Mesendoderm (in vitro differentiated cells): Measurements from ENCODE around the gene SHC4. TPM values are rescaled to one million over a fixed set of nuclear protein-coding genes. Genes with fewer than 3 reads are reported as not detected.

Experiments
- DNase-seq: peaks from one replicate; pipeline ENCODE4 v3.0.0; 2013
- H2AK5ac ChIP-seq: 2 replicates; pipeline ENCODE4 v1.6.1; 2013; ENCODE audit warnings: low read length, inconsistent platforms
- H2BK120ac ChIP-seq: 2 replicates; pipeline ENCODE4 v1.6.1; 2013; ENCODE audit warnings: low read depth, mild to moderate bottlenecking, low read length, moderate library complexity, mixed read lengths
- H2BK15ac ChIP-seq: replicated peaks from 2 replicates; pipeline ENCODE4 v1.6.1; 2013; ENCODE audit warnings: low read depth, mild to moderate bottlenecking, moderate library complexity
- H2BK5ac ChIP-seq: 2 replicates; pipeline ENCODE4 v1.6.1; 2013; ENCODE audit warnings: low read length, inconsistent platforms
- H3K18ac ChIP-seq: 2 replicates; pipeline ENCODE4 v1.6.1; 2013; ENCODE audit warnings: mild to moderate bottlenecking, low read length, mixed read lengths
- H3K23ac ChIP-seq: one replicate; pipeline ENCODE4 v1.6.1; 2013; ENCODE audit warnings: low read length
- H3K27ac ChIP-seq: 2 replicates; pipeline ENCODE4 v1.5.1; 2013; ENCODE audit warnings: low read depth, mild to moderate bottlenecking, inconsistent platforms, low read length, moderate library complexity
- H3K27me3 ChIP-seq: 2 replicates; pipeline ENCODE4 v1.6.1; 2013; ENCODE audit warnings: low read length, control low read depth, mild to moderate bottlenecking, inconsistent platforms; ENCODE audit not compliant: insufficient read depth, poor library complexity
- H3K36me3 ChIP-seq: 2 replicates; pipeline ENCODE4 v1.6.1; 2013; ENCODE audit warnings: low read length, inconsistent platforms; ENCODE audit not compliant: control insufficient read depth, insufficient read depth
- H3K4ac ChIP-seq: one replicate; pipeline ENCODE4 v1.6.1; 2013; ENCODE audit warnings: low read depth, mild to moderate bottlenecking, low read length, moderate library complexity
- H3K4me1 ChIP-seq: 2 replicates; pipeline ENCODE4 v1.6.1; 2013; ENCODE audit warnings: low read depth, low read length, inconsistent platforms; ENCODE audit not compliant: control insufficient read depth
- H3K4me2 ChIP-seq: 2 replicates; pipeline ENCODE4 v1.6.1; 2013; ENCODE audit warnings: low read length
- H3K4me3 ChIP-seq: 2 replicates; pipeline ENCODE4 v1.5.1; 2013; ENCODE audit warnings: mild to moderate bottlenecking, low read length
- H3K56ac ChIP-seq: one replicate; pipeline ENCODE4 v1.6.1; 2013; ENCODE audit warnings: low read length
- H3K79me1 ChIP-seq: 2 replicates; pipeline ENCODE4 v1.6.1; 2013; ENCODE audit warnings: low read length, inconsistent platforms
- H3K79me2 ChIP-seq: 2 replicates; pipeline ENCODE4 v1.6.1; 2013; ENCODE audit warnings: mild to moderate bottlenecking, low read length; ENCODE audit not compliant: control insufficient read depth, insufficient read depth
- H3K9ac ChIP-seq: 2 replicates; pipeline ENCODE4 v1.6.1; 2013; ENCODE audit warnings: low read length, inconsistent platforms
- H4K5ac ChIP-seq: one replicate; pipeline ENCODE4 v1.6.1; 2013; ENCODE audit warnings: low read length
- H4K8ac ChIP-seq: one replicate; pipeline ENCODE4 v1.6.1; 2013; ENCODE audit warnings: low read depth, mild to moderate bottlenecking, control low read depth, low read length, moderate library complexity
- WGBS: extraction: QIAGEN DNeasy Blood & Tissue Kit; methylation state at CpG from one replicate; pipeline ENCODE4 v1.1.7; 2013; ENCODE audit warnings: low lambda C conversion rate, missing lambda C conversion rate; ENCODE audit not compliant: insufficient coverage; ENCODE audit errors: extremely low coverage; 5-methylcytosine and 5-hydroxymethylcytosine counted together
- polyA plus RNA-seq, 2 experiments: library from polyadenylated mRNA; stranded (reverse); fragments of 200-250 nt; gene quantifications; one replicate each; pipeline ENCODE4 v1.2.3, GENCODE V29; 2013

The SHC4 gene, protein sequence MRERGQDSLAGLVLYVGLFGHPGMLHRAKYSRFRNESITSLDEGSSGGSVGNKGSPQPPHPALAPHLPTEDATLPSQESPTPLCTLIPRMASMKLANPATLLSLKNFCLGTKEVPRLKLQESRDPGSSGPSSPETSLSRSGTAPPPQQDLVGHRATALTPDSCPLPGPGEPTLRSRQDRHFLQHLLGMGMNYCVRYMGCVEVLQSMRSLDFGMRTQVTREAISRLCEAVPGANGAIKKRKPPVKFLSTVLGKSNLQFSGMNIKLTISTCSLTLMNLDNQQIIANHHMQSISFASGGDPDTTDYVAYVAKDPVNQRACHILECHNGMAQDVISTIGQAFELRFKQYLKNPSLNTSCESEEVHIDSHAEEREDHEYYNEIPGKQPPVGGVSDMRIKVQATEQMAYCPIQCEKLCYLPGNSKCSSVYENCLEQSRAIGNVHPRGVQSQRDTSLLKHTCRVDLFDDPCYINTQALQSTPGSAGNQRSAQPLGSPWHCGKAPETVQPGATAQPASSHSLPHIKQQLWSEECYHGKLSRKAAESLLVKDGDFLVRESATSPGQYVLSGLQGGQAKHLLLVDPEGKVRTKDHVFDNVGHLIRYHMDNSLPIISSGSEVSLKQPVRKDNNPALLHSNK
- 0.13 TPM for polyA plus RNA-seq (2013, experiment 1 of 2)
- polyA plus RNA-seq (2013, experiment 2 of 2): 0.13 TPM

DNA sequence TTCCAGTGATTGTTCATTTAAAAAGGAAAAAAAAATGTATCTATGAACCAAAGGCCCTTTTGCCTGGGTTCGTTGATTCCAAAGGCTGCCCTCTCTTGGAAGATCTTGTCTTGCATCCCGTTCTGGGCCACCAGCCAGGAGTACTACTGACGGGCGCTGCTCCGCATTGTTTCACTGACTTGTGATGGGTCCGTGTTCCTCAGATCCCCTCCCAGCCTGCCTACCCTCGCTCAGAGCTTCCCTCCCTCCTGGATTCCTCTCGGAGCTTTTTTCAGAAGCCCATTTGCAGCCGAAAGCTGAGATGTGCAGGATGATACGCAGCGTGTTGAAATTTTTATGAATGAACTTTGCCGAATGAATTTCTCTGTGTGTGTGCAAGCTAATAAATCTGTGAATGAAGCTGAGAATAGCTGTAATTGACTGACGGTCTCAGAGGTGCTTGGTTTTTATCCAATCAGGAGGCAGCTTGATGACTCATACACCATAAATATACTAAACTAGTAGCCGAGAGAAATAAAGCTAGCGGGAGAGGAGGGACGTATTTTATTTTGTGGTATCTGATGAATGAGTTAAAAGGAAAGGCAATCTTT, at the start of gene SHC4:
TSS of gene SHC4 (minus strand) at position 396 of the 590 bp plus-strand sequence. CDS start 904 bp downstream, outside the sequence.
- Histone ChIP-seq H3K36me3 (no peaks in the 10 kb centered on the region), H3K4me2 (peak within 1 kb of the TSS; percentile 66), H3K18ac (no peak within 1 kb of the TSS), H4K5ac (no peak within 1 kb of the TSS), H3K9ac (peak within 1 kb of the TSS; percentile 28), H3K4ac (no peak within 1 kb of the TSS), H2BK5ac (no peak within 1 kb of the TSS), H2BK120ac (no peak within 1 kb of the TSS), H2AK5ac (no peak within 1 kb of the TSS), H3K4me1 (no peaks in the 10 kb centered on the region), H2BK15ac (no peak within 1 kb of the TSS), H3K23ac (peak within 1 kb of the TSS; percentile 48), H3K4me3 (peak within 1 kb of the TSS; percentile 40), H3K79me2 (no peaks in the 10 kb centered on the region), H4K8ac (no peak within 1 kb of the TSS), H3K56ac (peak within 1 kb of the TSS; percentile 69), H3K27me3 (peaks cover 4% of the 10 kb centered on the region), H3K27ac (no peak within 1 kb of the TSS), H3K79me1 (no peaks in the 10 kb centered on the region)
- DNase-seq: peak; percentile 85
- WGBS: no CpG with 5 or more reads among the region's 16 CpGs

DNA sequence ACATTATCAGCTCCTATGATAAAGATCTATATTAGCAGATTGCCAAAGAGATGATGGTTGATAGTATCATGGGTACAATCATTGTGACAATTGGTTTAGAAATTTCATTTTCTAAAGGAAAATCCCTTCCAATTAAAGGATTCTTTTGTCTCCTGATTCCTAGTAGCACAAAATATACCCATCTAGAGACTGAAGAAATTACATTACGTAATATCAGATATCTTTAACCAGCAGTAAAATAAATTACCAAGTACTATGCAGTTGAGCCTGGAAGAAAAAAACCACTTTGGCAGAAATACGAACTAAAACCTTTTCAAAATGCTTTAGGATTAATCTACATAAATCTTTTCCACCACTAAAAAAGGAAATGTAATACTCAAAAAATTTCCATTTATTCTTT, 35.6 kb upstream of the SHC4 start:
- Histone ChIP-seq H2BK15ac (no peak overlapping the region), H3K23ac (no peak overlapping the region), H2BK120ac (no peak overlapping the region), H3K36me3 (peaks cover 2% of the 10 kb centered on the region), H2AK5ac (no peak overlapping the region), H4K5ac (no peak overlapping the region), H3K56ac (no peak overlapping the region), H3K18ac (no peak overlapping the region), H3K27ac (no peak overlapping the region), H3K4me3 (no peak overlapping the region), H3K4ac (no peak overlapping the region), H3K4me1 (no peaks in the 10 kb centered on the region), H3K4me2 (no peak overlapping the region), H3K79me1 (no peaks in the 10 kb centered on the region), H3K27me3 (no peaks in the 10 kb centered on the region), H3K9ac (no peak overlapping the region), H2BK5ac (no peak overlapping the region), H4K8ac (no peak overlapping the region), H3K79me2 (no peaks in the 10 kb centered on the region)
- no CpG with 5 or more reads among the region's 2 CpGs for WGBS
- DNase-seq: no peak

DNA sequence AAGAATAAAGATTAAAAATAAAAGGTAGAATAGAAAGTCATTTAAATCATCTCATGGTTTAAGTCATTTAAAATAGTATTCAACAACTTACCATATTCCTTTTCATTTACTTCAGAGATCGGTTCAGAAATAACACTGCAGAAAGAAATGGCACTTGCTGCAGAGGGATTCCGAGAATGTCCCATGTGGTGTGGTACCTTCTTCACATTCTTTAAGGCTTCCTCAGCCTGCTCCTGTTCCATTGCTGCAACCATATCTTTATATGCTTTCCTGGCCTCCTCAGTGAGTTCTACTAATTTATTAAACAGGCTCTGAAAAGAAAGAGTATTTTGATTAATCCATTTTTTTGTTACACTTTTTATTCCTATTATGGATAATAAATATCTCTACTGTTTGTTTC, 32.6 kb upstream of the SHC4 start:
- no peak overlapping the region for H3K4me3 ChIP-seq
- no peak overlapping the region for H4K5ac ChIP-seq
- WGBS: no CpG with 5 or more reads among the region's 2 CpGs
- no peaks in the 10 kb centered on the region for H3K79me2 ChIP-seq
- no peak overlapping the region for H3K18ac ChIP-seq
- no peak overlapping the region for H3K56ac ChIP-seq
- H3K36me3 ChIP-seq: peaks cover 3% of the 10 kb centered on the region
- no peak overlapping the region for H3K27ac ChIP-seq
- no peak overlapping the region for H3K23ac ChIP-seq
- H2AK5ac ChIP-seq: no peak overlapping the region
- no peaks in the 10 kb centered on the region for H3K27me3 ChIP-seq
- H2BK5ac ChIP-seq: no peak overlapping the region
- no peaks in the 10 kb centered on the region for H3K4me1 ChIP-seq
- no peak overlapping the region for H3K4me2 ChIP-seq
- no peak overlapping the region for H3K9ac ChIP-seq
- H3K79me1 ChIP-seq: no peaks in the 10 kb centered on the region
- peak; percentile 16 for DNase-seq
- H2BK120ac ChIP-seq: no peak overlapping the region
- no peak overlapping the region for H4K8ac ChIP-seq
- H2BK15ac ChIP-seq: no peak overlapping the region
- no peak overlapping the region for H3K4ac ChIP-seq

DNA sequence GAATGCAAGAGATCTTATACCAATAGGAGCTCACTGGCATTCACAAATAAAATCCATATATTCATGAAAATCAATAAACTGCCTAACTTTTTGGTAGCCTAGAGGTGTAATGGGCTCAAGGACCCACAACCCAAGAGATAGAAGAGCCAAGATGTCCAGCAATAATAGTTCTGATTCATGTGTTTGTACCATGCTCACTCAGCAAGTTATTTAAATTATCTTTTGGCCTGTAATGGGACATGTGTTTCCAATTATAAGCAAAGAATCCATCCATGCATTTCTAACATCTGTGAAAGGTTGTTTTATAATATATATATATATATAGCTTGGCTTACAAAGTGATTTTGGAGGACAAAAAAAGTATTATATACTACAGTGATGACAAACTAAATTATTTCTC, 29.7 kb upstream of the SHC4 start:
- Histone ChIP-seq H3K27me3 (no peaks in the 10 kb centered on the region), H3K36me3 (peaks cover 1% of the 10 kb centered on the region), H2AK5ac (no peak overlapping the region), H3K79me1 (no peaks in the 10 kb centered on the region), H3K4ac (no peak overlapping the region), H2BK120ac (no peak overlapping the region), H3K4me2 (no peak overlapping the region), H4K8ac (no peak overlapping the region), H3K56ac (no peak overlapping the region), H3K27ac (no peak overlapping the region), H4K5ac (no peak overlapping the region), H2BK5ac (no peak overlapping the region), H3K4me3 (no peak overlapping the region), H2BK15ac (no peak overlapping the region), H3K4me1 (no peaks in the 10 kb centered on the region), H3K9ac (no peak overlapping the region), H3K18ac (no peak overlapping the region), H3K23ac (no peak overlapping the region), H3K79me2 (no peaks in the 10 kb centered on the region)
- DNase-seq: no peak

DNA sequence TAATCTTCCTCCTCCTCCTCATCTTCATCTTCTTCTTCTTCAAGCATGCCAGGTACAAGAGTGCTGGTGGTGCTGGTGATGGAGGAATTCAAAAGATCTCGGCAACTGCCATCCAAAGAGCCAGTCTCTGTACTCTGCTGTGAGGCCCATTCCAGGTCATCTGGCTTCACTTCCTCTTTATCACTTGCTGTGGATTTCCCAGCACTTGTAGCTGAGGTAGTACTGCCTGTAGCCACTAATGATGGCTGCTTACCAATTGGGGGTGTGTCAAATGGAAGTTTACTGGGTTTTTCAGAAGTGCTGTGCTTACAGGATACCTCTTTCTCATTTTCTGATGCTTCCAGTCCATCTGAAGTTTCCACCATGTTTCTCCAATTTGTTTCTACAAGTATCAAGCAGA, 28.8 kb upstream of the SHC4 start:
- Histone ChIP-seq H3K9ac (no peak overlapping the region), H4K5ac (no peak overlapping the region), H3K27me3 (no peaks in the 10 kb centered on the region), H3K18ac (no peak overlapping the region), H3K36me3 (peaks cover 1% of the 10 kb centered on the region), H3K4ac (no peak overlapping the region), H3K27ac (no peak overlapping the region), H3K79me2 (no peaks in the 10 kb centered on the region), H2AK5ac (no peak overlapping the region), H2BK120ac (no peak overlapping the region), H3K4me1 (no peaks in the 10 kb centered on the region), H3K79me1 (no peaks in the 10 kb centered on the region), H3K56ac (no peak overlapping the region), H3K23ac (no peak overlapping the region), H4K8ac (no peak overlapping the region), H3K4me3 (no peak overlapping the region), H2BK15ac (no peak overlapping the region), H3K4me2 (no peak overlapping the region), H2BK5ac (no peak overlapping the region)
- no CpG with 5 or more reads among the region's 1 CpG for WGBS
- no peak for DNase-seq
